HEK293 (cell line): ENCODE measurements around the gene PRKCZ.

Experiments used
- CTCF ChIA-PET: fragments of 350-600 bp; formaldehyde crosslinking; extraction: SDS; loops from one replicate; lab custom pipeline; 2021; ENCODE audit warnings: antibody characterized with exemption; lab: Yijun Ruan, JAX
- POLR2A ChIA-PET: fragments of 300-600 bp; formaldehyde crosslinking; extraction: SDS; loops from one replicate; lab custom pipeline; 2020; ENCODE audit warnings: antibody characterized with exemption, inconsistent platforms; lab: Yijun Ruan, JAX
- H3K27ac ChIP-seq: fragments of 200-500 bp; sonication (Bioruptor generic); 2 replicates; pipeline ENCODE4 v1.5.1; 2014; ENCODE audit warnings: low read depth, low read length, control low read depth, inconsistent platforms; ENCODE audit errors: extremely low read depth
- H3K36me3 ChIP-seq, 2 experiments: fragments of 200-500 bp in 1 of 2; sonication (Bioruptor generic) in 1 of 2; 1 replicate in 1 of 2; 2 replicates in 1 of 2; pipeline ENCODE4 v1.5.1; 2014 to 2017; ENCODE audit warnings: inconsistent platforms in 2 of 2, low read length in 2 of 2; ENCODE audit not compliant: control insufficient read depth in 2 of 2, insufficient read depth in 1 of 2
- H3K4me1 ChIP-seq: fragments of 200-500 bp; sonication (Bioruptor generic); 2 replicates; pipeline ENCODE4 v1.5.1; 2014; ENCODE audit warnings: mild to moderate bottlenecking, low read length, inconsistent platforms; ENCODE audit not compliant: control insufficient read depth, insufficient read depth
- H3K4me3 ChIP-seq: 2 replicates; pipeline ENCODE4 v1.5.1; 2011; ENCODE audit warnings: low read depth, mild to moderate bottlenecking, control low read depth, low read length, moderate library complexity
- H3K9me3 ChIP-seq: fragments of 200-500 bp; sonication (Bioruptor generic); 2 replicates; pipeline ENCODE4 v1.5.1; 2014; ENCODE audit warnings: low read depth, low read length, inconsistent platforms; ENCODE audit not compliant: control insufficient read depth, insufficient read depth
- GFI1B ChIP-seq: fragments of 450-650 bp; formaldehyde crosslinking; IDR thresholded peaks from 2 replicates; pipeline ENCODE4 v1.5.1; 2016; ENCODE audit warnings: missing biosample characterization, missing genetic modification characterization
- GLIS1 ChIP-seq: fragments of 450-650 bp; formaldehyde crosslinking; IDR thresholded peaks from 2 replicates; pipeline ENCODE4 v1.5.1; 2016; ENCODE audit warnings: missing biosample characterization, missing genetic modification characterization
- HIC1 ChIP-seq: fragments of 450-650 bp; formaldehyde crosslinking; IDR thresholded peaks from 2 replicates; pipeline ENCODE4 v1.5.1; 2016; ENCODE audit warnings: missing biosample characterization, missing genetic modification characterization
- KLF10 ChIP-seq: fragments of 450-650 bp; IDR thresholded peaks from 2 replicates; pipeline ENCODE4 v1.5.1; 2018; ENCODE audit warnings: missing biosample characterization, mild to moderate bottlenecking, missing genetic modification characterization
- KLF16 ChIP-seq: fragments of 450-650 bp; formaldehyde crosslinking; IDR thresholded peaks from 2 replicates; pipeline ENCODE4 v1.5.1; 2017; ENCODE audit warnings: missing biosample characterization, missing genetic modification characterization
- KLF9 ChIP-seq: fragments of 450-650 bp; formaldehyde crosslinking; IDR thresholded peaks from 2 replicates; pipeline ENCODE4 v1.5.1; 2016; ENCODE audit warnings: missing biosample characterization, missing genetic modification characterization, low read depth
- MZF1 ChIP-seq: fragments of 450-650 bp; formaldehyde crosslinking; IDR thresholded peaks from 2 replicates; pipeline ENCODE4 v1.5.1; 2017; ENCODE audit warnings: missing biosample characterization, missing genetic modification characterization, borderline replicate concordance
- ZBTB11 ChIP-seq: fragments of 450-650 bp; formaldehyde crosslinking; conservative IDR thresholded peaks from 2 replicates; pipeline ENCODE4 v1.5.1; 2016; ENCODE audit warnings: low read depth, missing biosample characterization, missing genetic modification characterization
- ZBTB48 ChIP-seq: fragments of 450-650 bp; formaldehyde crosslinking; IDR thresholded peaks from 2 replicates; pipeline ENCODE4 v1.5.1; 2016; ENCODE audit warnings: missing biosample characterization, missing genetic modification characterization
- ZBTB49 ChIP-seq: fragments of 450-650 bp; formaldehyde crosslinking; IDR thresholded peaks from 2 replicates; pipeline ENCODE4 v1.5.1; 2016; ENCODE audit warnings: missing biosample characterization, missing genetic modification characterization, low read depth
- ZBTB6 ChIP-seq: fragments of 450-650 bp; formaldehyde crosslinking; IDR thresholded peaks from 2 replicates; pipeline ENCODE4 v1.5.1; 2017; ENCODE audit warnings: missing biosample characterization, missing genetic modification characterization
- ZBTB7A ChIP-seq: fragments of 450-650 bp; formaldehyde crosslinking; IDR thresholded peaks from 2 replicates; pipeline ENCODE4 v1.5.1; 2016; ENCODE audit warnings: low read depth, missing biosample characterization, missing genetic modification characterization
- ZIC2 ChIP-seq: fragments of 450-650 bp; formaldehyde crosslinking; IDR thresholded peaks from 2 replicates; pipeline ENCODE4 v1.5.1; 2016; ENCODE audit warnings: missing biosample characterization, missing genetic modification characterization
- ZNF146 ChIP-seq: fragments of 450-650 bp; formaldehyde crosslinking; IDR thresholded peaks from 2 replicates; pipeline ENCODE4 v1.5.1; 2016; ENCODE audit warnings: missing biosample characterization, missing genetic modification characterization
- ZNF169 ChIP-seq: fragments of 450-650 bp; formaldehyde crosslinking; IDR thresholded peaks from 2 replicates; pipeline ENCODE4 v1.5.1; 2016; ENCODE audit warnings: missing biosample characterization, missing genetic modification characterization
- ZNF174 ChIP-seq: fragments of 450-650 bp; formaldehyde crosslinking; IDR thresholded peaks from 2 replicates; pipeline ENCODE4 v1.5.0; 2017; ENCODE audit warnings: missing biosample characterization, mild to moderate bottlenecking, missing genetic modification characterization
- ZNF175 ChIP-seq: fragments of 450-650 bp; formaldehyde crosslinking; IDR thresholded peaks from 2 replicates; pipeline ENCODE4 v1.5.1; 2016; ENCODE audit warnings: missing biosample characterization, missing genetic modification characterization
- ZNF19 ChIP-seq: fragments of 450-650 bp; formaldehyde crosslinking; IDR thresholded peaks from 2 replicates; pipeline ENCODE4; 2016; ENCODE audit warnings: missing biosample characterization, missing genetic modification characterization, low read depth
- ZNF202 ChIP-seq: fragments of 450-650 bp; formaldehyde crosslinking; IDR thresholded peaks from 2 replicates; pipeline ENCODE4 v1.5.1; 2016; ENCODE audit warnings: missing biosample characterization, missing genetic modification characterization, borderline replicate concordance
- ZNF24 ChIP-seq: fragments of 450-650 bp; formaldehyde crosslinking; IDR thresholded peaks from 2 replicates; pipeline ENCODE4 v1.5.1; 2016; ENCODE audit warnings: missing biosample characterization, missing genetic modification characterization
- ZNF311 ChIP-seq: fragments of 450-650 bp; formaldehyde crosslinking; IDR thresholded peaks from 2 replicates; pipeline ENCODE4 v1.5.1; 2017; ENCODE audit warnings: missing biosample characterization, missing genetic modification characterization, borderline replicate concordance
- ZNF324 ChIP-seq: fragments of 450-650 bp; formaldehyde crosslinking; IDR thresholded peaks from 2 replicates; pipeline ENCODE4 v1.5.1; 2016; ENCODE audit warnings: missing biosample characterization, missing genetic modification characterization
- ZNF37A ChIP-seq: fragments of 450-650 bp; IDR thresholded peaks from 2 replicates; pipeline ENCODE4 v1.5.1; 2018; ENCODE audit warnings: missing biosample characterization, missing genetic modification characterization
- ZNF501 ChIP-seq: fragments of 450-650 bp; formaldehyde crosslinking; IDR thresholded peaks from 2 replicates; pipeline ENCODE4 v1.5.1; 2016; ENCODE audit warnings: missing biosample characterization, missing genetic modification characterization
- ZNF654 ChIP-seq: fragments of 450-650 bp; formaldehyde crosslinking; IDR thresholded peaks from 2 replicates; pipeline ENCODE4 v1.5.1; 2016; ENCODE audit warnings: low read depth, missing biosample characterization, missing genetic modification characterization
- ZNF701 ChIP-seq: fragments of 450-650 bp; formaldehyde crosslinking; IDR thresholded peaks from 2 replicates; pipeline ENCODE4 v1.5.1; 2016; ENCODE audit warnings: missing biosample characterization, missing genetic modification characterization
- ZNF776 ChIP-seq: fragments of 450-650 bp; formaldehyde crosslinking; IDR thresholded peaks from 2 replicates; pipeline ENCODE4 v1.5.0; 2017; ENCODE audit warnings: missing biosample characterization, missing genetic modification characterization, borderline replicate concordance
- ZXDB ChIP-seq: fragments of 450-650 bp; formaldehyde crosslinking; IDR thresholded peaks from 2 replicates; pipeline ENCODE4 v1.5.1; 2016; ENCODE audit warnings: missing biosample characterization, missing genetic modification characterization

The PRKCZ gene

GRCh38 chr1:2194898-2195673, 144.9 kb downstream of the PRKCZ start (continued):
- TF ChIP-seq KLF10: peak; percentile 76; the same call in 1 of the 2 replicates
- peak; percentile 29; the same call in 1 of the 2 replicates for TF ChIP-seq ZNF324
- peak; percentile 65 for TF ChIP-seq GLIS1
- no peak; the same call in 1 of the 2 replicates for TF ChIP-seq ZNF501 (tag by site-specific recombination)
- no peak for TF ChIP-seq ZNF174 (tag by site-specific recombination)
- peak; percentile 34 for TF ChIP-seq KLF9 (tag by site-specific recombination)
- TF ChIP-seq GFI1B: peak; percentile 1; the same call in 1 of the 2 replicates
- peak; percentile 97 for TF ChIP-seq HIC1
- peak; percentile 46 for TF ChIP-seq ZIC2
- TF ChIP-seq ZNF311 (tag by site-specific recombination): no peak
- TF ChIP-seq ZBTB7A (tag by site-specific recombination): peak; percentile 70
- peak; percentile 77 for TF ChIP-seq ZXDB (tag by site-specific recombination)
- TF ChIP-seq ZNF202 (tag by site-specific recombination): no peak
- peak; percentile 82 for TF ChIP-seq ZBTB11
- TF ChIP-seq ZNF146: no peak
- no peak for TF ChIP-seq ZNF37A (tag by site-specific recombination)
- peak; percentile 86 for TF ChIP-seq ZNF654 (tag by site-specific recombination)
- no peak for TF ChIP-seq ZNF701 (tag by site-specific recombination)
- 0 out of 2 replicates have a peak, but pooled peaks have one; percentile 24 for TF ChIP-seq KLF16 (tag by site-specific recombination)
- peak; percentile 95 for TF ChIP-seq ZBTB48 (tag by site-specific recombination)
- TF ChIP-seq ZNF19 (tag by site-specific recombination): no peak

- POLR2A ChIA-PET: interaction anchor here (1.5 to 1.9 kb wide), 4 partner anchors 32 to 217 kb away, joined by 4 to 24 read pairs (median 14); partner anchors contain the start of genes MORN1, PEX10 and RER1
- no peak overlapping the region for H3K4me3 ChIP-seq
- H3K27ac ChIP-seq: peak overlapping the region; percentile 52; the same call in 1 of the 2 replicates
- H3K9me3 ChIP-seq: no peaks in the 10 kb centered on the region
- no peaks in the 10 kb centered on the region for H3K4me1 ChIP-seq
- peaks cover 0 to 22% of the 10 kb centered on the region in 2 experiments; a peak in 1 of 3 replicates for H3K36me3 ChIP-seq
- CTCF ChIA-PET: interaction anchor here (0.5 to 3.4 kb wide), 18 partner anchors 8 to 194 kb away, joined by 3 to 105 read pairs (median 4); no protein-coding TSS in a partner anchor
- TF ChIP-seq ZNF175 (no peak), ZBTB6 (tag by site-specific recombination) (no peak), MZF1 (no peak), ZNF24 (tag by site-specific recombination) (no peak), ZNF169 (tag by site-specific recombination) (no peak), ZBTB49 (no peak), GLIS1 (peak; percentile 52), ZNF776 (no peak)
Observed at GRCh38 chr1:2195785-2196184, 145.6 kb downstream of the PRKCZ start.
